HG03159 (cell line): ENCODE results near the gene F2RL2.

Experiments
- ATAC-seq: cut with Tn5 transposase; IDR thresholded peaks from one replicate; pipeline ENCODE4 v1.9.1; 2021; ENCODE audit warnings: mild to moderate bottlenecking, moderate library complexity; ENCODE audit not compliant: unreplicated experiment

The F2RL2 gene

GRCh38 chr5:76590027-76590426 lies 33.2 kb downstream of the F2RL2 start:
- peak; percentile 95 for ATAC-seq

- ATAC-seq = no peak
These were observed 36.7 kb downstream of the F2RL2 start for GRCh38 chr5:76586531-76586930.

DNA sequence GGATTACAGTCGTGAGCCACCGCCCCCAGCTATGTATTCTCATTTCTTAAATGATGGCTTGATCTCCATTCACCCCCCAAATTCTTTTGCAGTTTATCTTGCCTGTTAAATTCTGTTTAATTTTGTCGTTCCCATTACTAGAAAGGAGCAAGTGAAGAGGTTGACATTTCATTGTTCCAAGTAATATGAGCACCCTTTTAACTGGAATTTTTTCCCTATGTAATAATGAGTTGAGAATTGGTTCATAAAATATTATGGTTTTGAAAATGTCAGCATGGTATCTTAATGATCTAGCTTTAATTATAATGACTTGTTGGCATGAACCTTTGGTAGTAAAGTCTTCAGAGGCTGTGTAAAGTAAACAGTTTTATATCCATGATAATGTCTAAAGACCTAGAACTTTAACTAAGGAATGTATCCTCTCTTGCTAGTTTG lies 37.4 kb downstream of the F2RL2 start:
- ATAC-seq = no peak

- ATAC-seq = no peak
These were observed 39.8 kb downstream of the F2RL2 start for GRCh38 chr5:76583163-76584047.

DNA sequence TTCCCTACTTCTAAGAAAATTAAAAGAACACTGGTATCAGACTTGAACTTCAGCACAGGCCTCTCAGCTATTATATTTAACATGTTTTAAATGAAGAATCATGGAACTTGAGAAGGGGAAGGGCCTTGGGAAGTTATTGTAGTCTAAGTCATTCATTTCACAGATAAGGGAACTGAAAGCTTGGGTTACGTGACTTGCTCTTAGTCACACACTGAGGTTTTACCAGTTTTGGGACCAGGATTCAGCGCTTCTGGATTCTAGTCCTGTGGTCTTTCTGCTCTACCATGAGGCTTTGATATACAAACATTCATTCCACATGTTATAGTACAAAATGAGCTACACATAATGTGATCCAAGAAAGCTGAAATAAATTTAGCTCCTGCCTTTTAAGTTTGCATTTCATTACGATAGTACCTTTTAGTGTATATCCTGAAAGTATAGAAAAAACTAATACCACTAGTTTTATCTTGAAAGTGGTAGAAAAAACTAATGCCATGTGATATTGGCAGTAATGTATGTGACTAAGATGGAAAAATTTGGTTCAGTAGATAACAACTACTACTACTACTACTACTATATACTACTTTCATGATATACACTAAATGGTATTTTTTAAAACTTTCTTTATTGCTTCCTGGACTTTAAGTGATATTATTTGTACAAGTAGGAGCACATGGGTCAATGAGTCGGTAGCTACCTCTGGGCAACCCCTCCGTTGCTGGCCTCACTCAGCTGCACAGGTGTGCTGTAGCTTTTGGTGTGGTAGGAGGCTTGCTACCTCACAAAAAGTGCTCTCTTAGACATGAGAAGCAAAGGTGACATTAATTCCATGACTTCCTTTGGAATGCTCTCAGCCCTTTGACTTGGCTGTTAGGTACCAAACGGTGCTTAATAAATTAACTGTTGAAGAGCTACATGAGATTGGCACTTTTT lies 40.7 kb downstream of the F2RL2 start:
- peak; percentile 89 for ATAC-seq

- no peak for ATAC-seq
These were observed 42.2 kb downstream of the F2RL2 start for GRCh38 chr5:76580981-76581380.

DNA sequence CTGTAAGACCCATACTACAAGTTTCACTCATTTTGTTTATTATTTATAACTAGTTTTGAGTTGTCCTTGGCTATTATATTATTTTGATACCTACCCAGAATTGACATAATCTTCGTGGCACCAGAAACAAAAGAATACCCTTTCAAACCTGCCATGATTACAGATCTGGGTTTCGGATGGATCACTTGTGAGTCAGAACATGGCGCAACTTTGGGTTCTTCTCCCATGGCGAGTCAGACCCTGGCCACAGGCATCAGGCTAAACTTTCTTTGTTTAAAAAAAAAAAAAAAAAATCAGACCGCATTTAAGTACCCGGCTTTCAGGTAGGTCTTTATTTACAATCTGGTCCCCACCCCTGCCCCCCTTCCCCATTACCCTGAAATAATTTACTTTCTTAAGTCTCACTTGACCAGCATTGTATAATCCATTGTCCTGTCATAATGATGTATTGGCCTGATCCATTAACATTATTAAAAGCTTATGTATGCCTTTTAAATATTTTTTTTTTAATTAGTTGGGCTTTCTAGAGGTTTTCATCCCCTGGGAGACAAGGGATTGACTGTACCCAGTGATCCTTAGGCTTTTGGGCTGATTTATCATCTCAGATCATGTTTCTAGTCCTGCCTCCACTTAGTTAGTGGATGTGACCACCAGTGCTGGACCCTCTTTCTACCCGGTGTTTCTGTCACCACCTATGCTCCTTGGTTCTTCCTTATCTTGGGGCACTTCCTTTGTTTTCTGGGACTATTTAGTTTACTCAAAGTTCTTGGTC lies 43.9 kb downstream of the F2RL2 start:
- ATAC-seq = no peak

DNA sequence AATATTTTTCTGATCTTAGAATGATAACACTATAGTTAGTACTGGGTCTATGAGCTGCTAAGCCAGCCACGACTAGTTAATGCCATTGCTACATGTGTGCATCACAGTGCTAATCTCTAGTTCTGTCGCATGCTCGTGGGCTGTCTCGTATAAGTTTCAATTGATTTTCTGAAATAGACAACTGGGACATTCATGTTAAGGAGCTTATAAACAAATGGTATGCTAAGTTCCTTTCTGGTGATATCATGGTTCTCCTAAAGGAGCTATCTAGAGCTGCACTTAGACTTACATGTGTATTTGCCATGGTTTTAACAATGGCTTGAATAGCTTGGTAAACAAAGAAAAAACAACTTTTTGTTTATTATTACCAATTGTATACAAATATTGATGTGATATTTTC lies 46.2 kb downstream of the F2RL2 start:
- no peak for ATAC-seq

GRCh38 chr5:76576450-76576849 lies 46.8 kb downstream of the F2RL2 start:
- ATAC-seq = no peak

- no peak for ATAC-seq
These were observed 51.6 kb downstream of the F2RL2 start for GRCh38 chr5:76571559-76571958.

GRCh38 chr5:76570153-76570552 lies 53.0 kb downstream of the F2RL2 start:
- ATAC-seq = no peak
